ENCODE data around the gene ARMC10. TPM values are rescaled to one million over a fixed set of nuclear protein-coding genes. Genes with fewer than 3 reads are reported as not detected.

The ARMC10 gene
- total and polyA plus RNA-seq, 12 donors, result 9.9 to 31.2 (median 22.7) TPM

GRCh38 chr7:103121641-103122040 is 46.7 kb downstream of the ARMC10 start:
- no peak for DNase-seq
- Histone ChIP-seq H3K27ac (no peak overlapping the region), H3K27me3 (no peaks in the 10 kb centered on the region), H3K36me3 (peaks cover 0 to 91% (median 22%) of the 10 kb centered on the region in 9 donors), H3K4me1 (no peaks in the 10 kb centered on the region), H3K9me3 (no peaks in the 10 kb centered on the region), H3K4me3 (no peak overlapping the region)
- no peak for ATAC-seq
- intact Hi-C loops (cut with DNase I), result no loop called here
- no peak for TF ChIP-seq CTCF (IDR thresholded peaks at IDR 0.05)

- Histone ChIP-seq H3K4me1 (no peaks in the 10 kb centered on the region), H3K27ac (no peak overlapping the region), H3K36me3 (peaks cover 0 to 91% (median 22%) of the 10 kb centered on the region in 9 donors), H3K4me3 (no peak overlapping the region), H3K9me3 (no peaks in the 10 kb centered on the region), H3K27me3 (no peaks in the 10 kb centered on the region)
- no peak for TF ChIP-seq CTCF (IDR thresholded peaks at IDR 0.05)
- ATAC-seq, result no peak
- no peak for DNase-seq
- WGBS, 2 donors, result 63 to 77% methylated on average over 3 of the region's 3 CpGs
- intact Hi-C loops (cut with DNase I), result no loop called here
These were observed 48.6 kb downstream of the ARMC10 start for GRCh38 chr7:103123529-103123928.

- Histone ChIP-seq H3K27me3 (no peaks in the 10 kb centered on the region), H3K4me3 (no peak overlapping the region), H3K36me3 (peaks cover 0 to 86% (median 19%) of the 10 kb centered on the region in 9 donors), H3K27ac (no peak overlapping the region), H3K9me3 (no peaks in the 10 kb centered on the region), H3K4me1 (no peaks in the 10 kb centered on the region)
- WGBS, 2 donors, result 79 to 89% methylated on average over 6 of the region's 6 CpGs
- DNase-seq, result no peak
- TF ChIP-seq CTCF (IDR thresholded peaks at IDR 0.05), result no peak
- ATAC-seq, result no peak
- intact Hi-C loops (cut with DNase I), result no loop called here
These were observed 49.6 kb downstream of the ARMC10 start for GRCh38 chr7:103124429-103124979.

GRCh38 chr7:103127006-103127405 is 52.1 kb downstream of the ARMC10 start:
- Histone ChIP-seq H3K4me1 (no peaks in the 10 kb centered on the region), H3K27ac (no peak overlapping the region), H3K9me3 (no peaks in the 10 kb centered on the region), H3K4me3 (no peak overlapping the region), H3K27me3 (no peaks in the 10 kb centered on the region), H3K36me3 (peaks cover 0 to 68% (median 10%) of the 10 kb centered on the region in 9 donors)
- intact Hi-C loops (cut with DNase I), result no loop called here
- DNase-seq (no peak), ATAC-seq (no peak)
- TF ChIP-seq CTCF (IDR thresholded peaks at IDR 0.05), result no peak
- WGBS, 2 donors, result 82 to 90% methylated on average over 2 of the region's 2 CpGs

Data from heart right ventricle (tissue), 16 donors.